Embryonic facial prominence (tissue), 1 donor: ENCODE data around the gene MUC12.
"Not testable (repeated sequence)": the region's sequence is repeated elsewhere in the genome, so short reads cannot be mapped to it uniquely, and the experiment has no call there.

Experiments
- DNase-seq: peaks from one replicate; pipeline ENCODE4 v3.0.0-alpha.2; 2016; ENCODE audit errors: extremely low spot score

Gene MUC12

GRCh38 chr7:101064176-101064550 lies 94.8 kb downstream of the MUC12 start:
- DNase-seq: not testable (repeated sequence)

GRCh38 chr7:101065162-101065561 lies 95.8 kb downstream of the MUC12 start:
- DNase-seq: not testable (repeated sequence)

GRCh38 chr7:101066141-101066832 lies 96.9 kb downstream of the MUC12 start:
- DNase-seq: no peak

GRCh38 chr7:101066833-101067177 lies 97.4 kb downstream of the MUC12 start:
- DNase-seq: no peak

GRCh38 chr7:101068401-101068800 lies 99.0 kb downstream of the MUC12 start:
- no peak for DNase-seq
